Stimulated activated CD8-positive, alpha-beta memory T cell treated with anti-CD3 and anti-CD28 coated beads, Interleukin-4, amount 100 ng/mL, for 1 hour (primary cell): ENCODE measurements around the gene PPP1R10.
"Not testable (repeated sequence)": the region's sequence is repeated elsewhere in the genome, so short reads cannot be mapped to it uniquely, and the experiment has no call there.

Experiments
- DNase-seq, 2 donors: peaks; one replicate each; pipeline ENCODE4 v3.0.0-alpha.2; 2020; ENCODE audit warnings: low read depth in 2 of 2, low spot score in 1 of 2

PPP1R10 gene

DNA sequence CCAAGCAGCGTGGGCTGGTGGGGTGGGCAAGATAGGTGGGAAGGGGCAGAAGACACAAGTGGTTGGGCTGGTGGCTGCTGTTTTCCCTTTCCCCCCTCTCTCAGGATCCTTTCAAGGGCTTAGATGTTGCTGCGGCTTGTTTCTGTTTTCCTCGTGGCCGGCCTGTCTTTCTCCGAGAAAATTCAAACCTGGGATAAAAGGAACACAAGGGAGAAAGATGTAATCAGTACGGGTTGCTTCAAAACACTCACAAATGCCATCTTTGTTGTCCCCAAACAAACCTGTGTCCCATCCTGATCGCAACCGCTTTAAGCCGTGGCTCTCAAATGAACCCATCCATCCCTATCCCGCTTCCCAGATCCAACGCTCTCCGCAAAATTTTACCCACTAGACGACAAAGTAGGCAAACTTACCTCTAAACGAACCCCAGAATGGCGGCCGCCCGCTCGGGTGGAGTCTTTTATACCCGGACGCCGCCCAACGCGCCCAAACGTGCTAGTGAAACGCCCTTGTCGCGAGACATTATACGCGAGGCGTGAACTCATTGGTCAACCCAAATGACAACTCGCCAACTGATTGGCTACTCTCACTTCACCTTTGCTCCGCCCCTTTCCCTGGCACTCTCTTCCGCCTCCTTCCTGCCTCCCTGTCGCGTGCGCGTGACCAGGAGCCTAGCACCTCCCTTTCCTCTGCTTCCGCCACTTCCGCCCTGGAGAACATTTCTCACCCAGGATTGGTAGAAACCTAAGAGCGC lies at the start of gene PPP1R10:
PPP1R10 (minus strand) TSS at position 433 of the 754 bp plus-strand sequence. CDS start 7,299 bp downstream, outside the sequence.
- peak; percentile 92 to 96 for DNase-seq

- DNase-seq: not testable (repeated sequence)
Measured at GRCh38 chr6:30666300-30666699, 49.3 kb upstream of the PPP1R10 start.

GRCh38 chr6:30664994-30665767 lies 48.1 kb upstream of the PPP1R10 start:
- no peak for DNase-seq

DNA sequence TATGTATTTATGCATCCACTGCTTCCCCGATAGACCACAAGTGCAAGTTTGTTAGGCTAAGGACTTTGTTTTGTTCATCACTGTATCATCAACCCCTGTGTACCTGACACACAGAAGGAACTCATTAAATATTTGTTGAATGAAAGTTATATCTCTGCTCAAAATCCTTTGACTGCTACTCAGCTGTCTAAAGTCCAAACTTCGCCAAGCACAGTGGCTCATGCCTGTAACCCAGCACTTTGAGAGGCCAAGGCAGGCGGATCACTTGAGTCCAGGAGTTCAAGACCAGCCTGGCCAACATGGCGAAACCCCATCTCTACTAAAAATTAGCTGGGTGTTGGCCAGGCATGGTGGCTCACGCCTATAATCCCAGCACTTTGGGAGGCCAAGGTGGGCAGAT lies 40.9 kb upstream of the PPP1R10 start:
- not testable (repeated sequence) for DNase-seq

DNA sequence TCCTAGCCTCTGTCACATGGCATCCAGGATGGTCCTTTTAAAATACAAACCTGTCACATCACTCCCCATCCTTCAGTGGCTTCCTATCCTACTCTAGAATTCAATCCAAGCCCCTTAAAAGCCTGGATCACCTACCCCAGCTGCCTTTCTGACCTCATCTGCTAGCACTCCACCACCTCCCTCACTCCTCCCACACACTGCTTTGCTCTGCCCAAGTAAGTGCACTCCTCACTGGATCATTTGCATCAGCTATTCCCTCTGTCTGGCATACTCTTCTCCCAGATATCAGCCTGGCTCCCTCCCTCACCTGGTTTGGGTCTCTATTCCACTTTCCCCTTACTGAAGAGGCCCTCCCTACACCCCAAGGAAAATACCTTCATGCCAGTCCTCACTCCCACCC lies 40.4 kb upstream of the PPP1R10 start:
- DNase-seq: no peak

DNA sequence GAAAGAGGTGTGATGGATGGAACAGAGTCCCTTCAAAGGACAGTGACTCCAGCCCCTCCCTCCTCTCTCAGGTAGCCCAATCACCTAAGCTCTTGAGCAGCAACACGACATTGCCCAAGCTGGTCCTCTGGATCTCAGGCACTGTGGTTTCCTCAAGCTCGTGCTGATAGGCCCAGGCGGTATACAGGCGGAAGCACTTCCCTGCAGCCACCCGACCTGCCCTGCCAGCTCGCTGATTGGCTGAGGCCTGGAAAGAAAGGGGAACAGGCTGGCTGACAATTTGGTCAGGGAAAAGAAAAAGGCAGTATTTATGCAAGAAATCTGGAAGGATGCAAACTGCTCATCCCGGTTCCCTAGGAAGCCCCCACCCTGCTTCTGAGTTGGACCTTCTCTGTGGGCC lies 39.5 kb upstream of the PPP1R10 start:
- no peak for DNase-seq

DNA sequence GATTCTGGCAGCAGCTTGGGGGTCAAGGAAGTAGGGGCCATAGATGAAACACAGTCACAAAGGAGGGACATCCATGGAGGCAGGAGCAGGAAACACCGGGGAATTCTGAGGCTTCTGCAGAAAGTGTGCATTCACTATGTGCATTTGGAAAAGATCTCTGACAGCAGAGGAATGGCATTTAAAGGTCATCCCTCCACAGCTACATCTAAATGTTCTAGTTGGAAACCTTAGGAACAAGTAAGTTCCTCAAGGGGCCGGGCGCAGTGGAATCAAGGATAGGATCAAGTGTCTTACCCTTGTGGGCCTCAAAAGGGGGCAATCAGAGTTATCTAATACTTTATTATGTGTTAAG lies 38.7 kb upstream of the PPP1R10 start:
- no peak for DNase-seq

DNA sequence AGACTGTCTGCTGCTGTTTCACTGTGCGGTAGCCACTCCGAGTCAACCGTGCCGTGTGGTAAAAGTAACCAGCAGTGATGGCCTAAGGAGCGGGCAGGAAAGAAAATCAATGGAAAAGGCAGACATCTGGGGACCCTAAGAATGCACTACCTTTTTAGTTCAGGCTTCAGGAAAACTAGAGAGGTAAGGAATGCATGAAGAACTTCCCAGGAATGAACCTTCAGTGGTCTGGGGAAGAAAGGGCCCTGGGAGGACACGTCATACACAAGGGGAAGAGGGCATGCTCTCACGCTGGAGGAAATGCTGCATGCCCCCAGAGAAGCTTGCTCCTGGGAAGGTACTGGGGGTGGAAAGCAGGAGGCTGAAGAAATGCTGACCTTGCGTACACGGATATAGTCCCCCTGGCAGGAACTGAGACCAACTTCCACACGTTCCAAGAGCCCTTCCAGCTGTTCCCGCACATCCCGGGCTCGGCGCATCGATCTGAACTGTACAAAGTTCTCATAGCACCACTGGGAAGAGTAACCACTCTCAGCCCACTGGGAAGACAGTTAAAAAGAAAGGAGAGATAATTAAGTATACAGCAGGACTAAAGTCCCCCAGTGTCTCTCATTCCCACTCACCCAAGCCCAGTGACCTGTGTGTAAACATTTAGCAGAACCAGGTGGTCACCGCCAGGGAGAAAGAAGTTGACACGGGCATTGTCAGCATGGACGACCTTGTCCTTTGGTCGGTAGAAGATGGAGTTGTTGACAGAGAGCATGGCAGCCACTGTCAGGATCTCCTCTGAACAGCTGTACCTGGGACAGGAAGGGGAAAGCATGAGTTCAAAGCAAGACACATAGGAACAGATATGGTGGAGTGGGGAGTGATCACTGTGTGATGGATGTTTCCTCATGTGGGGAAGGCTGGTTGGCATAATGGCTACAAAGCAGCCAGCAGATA lies 38.0 kb upstream of the PPP1R10 start:
- no peak for DNase-seq

- DNase-seq: no peak
Measured at GRCh38 chr6:30651143-30651542, 34.1 kb upstream of the PPP1R10 start.

- DNase-seq: peak; percentile 52 to 54
Measured at GRCh38 chr6:30647242-30648116, 30.4 kb upstream of the PPP1R10 start.

- DNase-seq: peak; percentile 81 to 91
Measured at GRCh38 chr6:30646450-30647241, 29.6 kb upstream of the PPP1R10 start, which contains the start of gene C6orf136. C6orf136 (plus strand) TSS chr6:30647133; CDS start chr6:30647232, 99 bp downstream.

GRCh38 chr6:30645989-30646388 lies 28.9 kb upstream of the PPP1R10 start:
- no peak for DNase-seq

GRCh38 chr6:30644769-30645168 lies 27.7 kb upstream of the PPP1R10 start:
- no peak for DNase-seq

GRCh38 chr6:30643656-30644055 lies 26.6 kb upstream of the PPP1R10 start:
- DNase-seq: no peak

GRCh38 chr6:30641048-30641447 lies 24.0 kb upstream of the PPP1R10 start:
- DNase-seq: no peak

DNA sequence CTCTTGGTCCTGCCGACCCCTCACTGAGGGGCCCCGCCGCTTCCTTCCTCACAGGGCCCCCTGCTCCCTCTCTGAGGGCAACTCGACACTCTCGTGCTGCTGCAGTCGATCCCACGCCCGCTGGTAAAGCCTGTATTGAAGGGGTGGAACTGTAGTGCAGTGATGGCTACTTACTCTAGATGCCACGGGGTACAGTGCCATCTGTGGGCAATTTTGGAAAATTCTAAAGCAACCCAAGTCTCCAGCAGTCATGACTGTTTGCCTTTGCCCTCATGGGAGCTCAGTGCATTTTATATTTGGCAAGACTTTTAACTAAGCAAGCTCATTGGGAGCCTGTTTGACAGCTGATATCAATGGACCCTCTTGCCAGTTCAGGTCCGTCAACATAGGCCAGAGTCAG lies 23.4 kb upstream of the PPP1R10 start:
- DNase-seq: no peak

DNA sequence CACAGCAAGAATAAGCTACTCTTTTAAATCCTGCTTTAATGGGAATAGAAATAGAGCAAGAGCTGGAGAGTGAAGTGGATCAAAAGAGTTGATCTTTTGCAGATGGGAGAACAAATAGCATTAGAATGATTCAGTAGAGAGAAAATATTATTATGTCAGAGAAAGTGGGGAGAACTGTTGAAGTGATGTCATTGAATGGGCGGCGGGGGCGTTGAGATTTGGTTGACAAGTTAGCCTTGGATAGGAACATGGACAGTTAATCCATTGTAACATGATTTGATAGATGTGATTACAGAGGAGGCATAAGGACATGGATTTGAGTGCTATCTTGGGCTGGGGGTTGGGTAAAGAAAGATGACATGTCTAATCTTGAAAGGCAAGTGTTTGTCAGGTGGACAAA lies 18.8 kb upstream of the PPP1R10 start:
- no peak for DNase-seq

- DNase-seq: peak; percentile 76 to 80
Measured at GRCh38 chr6:30626484-30627366, 9.7 kb upstream of the PPP1R10 start, which contains the start of gene ATAT1. ATAT1 (plus strand) TSS chr6:30626874.
